Measurements from ENCODE around the gene SMCO4. TPM values are rescaled to one million over a fixed set of nuclear protein-coding genes. Genes with fewer than 3 reads are reported as not detected.
A peak's percentile ranks its signal among the peaks of the same experiment; 100 is the strongest.

Gene SMCO4
- total and polyA plus RNA-seq, 2 donors (not counting 1 experiment from before 2014, with no cell fraction given): 8.2 to 8.6 TPM

- no peaks in the 10 kb centered on the region for H3K36me3 ChIP-seq (ENCODE audit: control insufficient read depth, insufficient read depth, low read length)
- no peaks in the 10 kb centered on the region for H4K20me1 ChIP-seq (ENCODE audit: control insufficient read depth, extremely low read depth, insufficient read depth, low read length)
- H3K4me1 ChIP-seq (ENCODE audit: control insufficient read depth, extremely low read depth, insufficient read depth, low read length): no peaks in the 10 kb centered on the region
- no peaks in the 10 kb centered on the region for H3K27me3 ChIP-seq (ENCODE audit: control insufficient read depth, insufficient read depth, low read length)
- H3K9ac ChIP-seq (ENCODE audit: insufficient read depth, low read length): no peak overlapping the region
- TF ChIP-seq EZH2 (IDR thresholded peaks at IDR 0.05; ENCODE audit: low read length, missing control alignments): no peak
- TF ChIP-seq, protein P1, sequence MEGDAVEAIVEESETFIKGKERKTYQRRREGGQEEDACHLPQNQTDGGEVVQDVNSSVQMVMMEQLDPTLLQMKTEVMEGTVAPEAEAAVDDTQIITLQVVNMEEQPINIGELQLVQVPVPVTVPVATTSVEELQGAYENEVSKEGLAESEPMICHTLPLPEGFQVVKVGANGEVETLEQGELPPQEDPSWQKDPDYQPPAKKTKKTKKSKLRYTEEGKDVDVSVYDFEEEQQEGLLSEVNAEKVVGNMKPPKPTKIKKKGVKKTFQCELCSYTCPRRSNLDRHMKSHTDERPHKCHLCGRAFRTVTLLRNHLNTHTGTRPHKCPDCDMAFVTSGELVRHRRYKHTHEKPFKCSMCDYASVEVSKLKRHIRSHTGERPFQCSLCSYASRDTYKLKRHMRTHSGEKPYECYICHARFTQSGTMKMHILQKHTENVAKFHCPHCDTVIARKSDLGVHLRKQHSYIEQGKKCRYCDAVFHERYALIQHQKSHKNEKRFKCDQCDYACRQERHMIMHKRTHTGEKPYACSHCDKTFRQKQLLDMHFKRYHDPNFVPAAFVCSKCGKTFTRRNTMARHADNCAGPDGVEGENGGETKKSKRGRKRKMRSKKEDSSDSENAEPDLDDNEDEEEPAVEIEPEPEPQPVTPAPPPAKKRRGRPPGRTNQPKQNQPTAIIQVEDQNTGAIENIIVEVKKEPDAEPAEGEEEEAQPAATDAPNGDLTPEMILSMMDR (conservative IDR thresholded peaks at IDR 0.05 in 1 of 2, IDR thresholded peaks at IDR 0.05 in 1 of 2; ENCODE audit: low read depth in 1 of 2, low read length in 2 of 2): no peak
- H3K79me2 ChIP-seq (ENCODE audit: control insufficient read depth, insufficient read depth, low read length): no peaks in the 10 kb centered on the region
- H2AFZ ChIP-seq (ENCODE audit: low read length): no peak overlapping the region
- H3K27ac ChIP-seq (ENCODE audit: insufficient read depth, low read length): no peak overlapping the region
- no peak for DNase-seq (ENCODE audit: low read depth in 2 of 2)
- H3K9me3 ChIP-seq (ENCODE audit: control insufficient read depth, insufficient read depth, low read depth, low read length): no peaks in the 10 kb centered on the region
- H3K4me3 ChIP-seq (replicated peaks in 1 of 4; ENCODE audit: control extremely low read depth in 1 of 4, insufficient read depth in 1 of 4, low read depth in 3 of 4, low read length in 4 of 4): no peak overlapping the region
- H3K4me2 ChIP-seq (ENCODE audit: extremely low read depth, insufficient read depth, low read length): no peak overlapping the region
Observed at GRCh38 chr11:93526641-93527583, 16.3 kb downstream of the SMCO4 start.

- Histone ChIP-seq H3K36me3 (ENCODE audit: control insufficient read depth, insufficient read depth, low read length) (no peaks in the 10 kb centered on the region), H4K20me1 (ENCODE audit: control insufficient read depth, extremely low read depth, insufficient read depth, low read length) (no peaks in the 10 kb centered on the region), H2AFZ (ENCODE audit: low read length) (no peak overlapping the region), H3K79me2 (ENCODE audit: control insufficient read depth, insufficient read depth, low read length) (no peaks in the 10 kb centered on the region), H3K9ac (ENCODE audit: insufficient read depth, low read length) (no peak overlapping the region), H3K4me2 (ENCODE audit: extremely low read depth, insufficient read depth, low read length) (no peak overlapping the region), H3K27me3 (ENCODE audit: control insufficient read depth, insufficient read depth, low read length) (no peaks in the 10 kb centered on the region), H3K4me3 (replicated peaks in 1 of 4; ENCODE audit: control extremely low read depth in 1 of 4, insufficient read depth in 1 of 4, low read depth in 3 of 4, low read length in 4 of 4) (no peak overlapping the region), H3K27ac (ENCODE audit: insufficient read depth, low read length) (no peak overlapping the region), H3K9me3 (ENCODE audit: control insufficient read depth, insufficient read depth, low read depth, low read length) (no peaks in the 10 kb centered on the region), H3K4me1 (ENCODE audit: control insufficient read depth, extremely low read depth, insufficient read depth, low read length) (no peaks in the 10 kb centered on the region)
- no peak for DNase-seq (ENCODE audit: low read depth in 2 of 2)
- TF ChIP-seq, protein P1 (conservative IDR thresholded peaks at IDR 0.05 in 1 of 2, IDR thresholded peaks at IDR 0.05 in 1 of 2; ENCODE audit: low read depth in 1 of 2, low read length in 2 of 2): no peak
- no peak for TF ChIP-seq EZH2 (IDR thresholded peaks at IDR 0.05; ENCODE audit: low read length, missing control alignments)
Observed at GRCh38 chr11:93526346-93526633, 16.9 kb downstream of the SMCO4 start.

DNA sequence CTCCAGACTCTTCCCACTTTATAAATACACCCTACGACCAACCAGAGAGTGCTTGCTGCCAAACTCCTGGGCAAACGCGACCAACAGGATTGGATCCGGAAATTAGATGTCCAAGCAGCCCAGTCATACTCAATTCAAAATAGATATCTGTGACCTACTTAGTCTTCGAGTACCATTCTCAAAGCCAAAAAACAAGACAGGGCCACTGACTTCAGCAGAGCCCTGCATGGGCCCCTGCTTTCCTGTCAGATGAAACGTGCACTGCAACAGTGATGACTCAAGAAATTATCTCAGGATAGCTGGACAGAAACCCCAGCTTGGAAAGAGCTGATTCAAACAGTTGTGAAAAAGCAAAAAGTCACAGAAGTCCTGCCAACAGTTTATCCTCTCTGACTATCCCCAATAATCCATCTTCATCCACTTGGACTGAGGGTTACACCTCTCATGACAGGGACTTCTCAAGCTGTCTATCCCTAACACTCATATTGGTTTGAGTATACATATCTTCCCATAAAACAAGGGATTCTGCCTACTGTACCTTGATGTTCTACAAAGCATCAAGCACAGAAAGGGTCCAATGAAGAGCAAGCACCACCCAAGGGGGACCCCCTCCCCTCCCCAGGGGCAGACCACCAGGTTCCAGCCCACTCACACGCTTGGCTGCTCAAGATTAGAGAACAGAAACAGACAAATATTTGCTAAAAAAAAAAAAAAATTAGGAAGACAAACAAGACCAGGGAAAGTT, 17.4 kb downstream of the SMCO4 start:
- Histone ChIP-seq H3K4me3 (replicated peaks in 1 of 4; ENCODE audit: control extremely low read depth in 1 of 4, insufficient read depth in 1 of 4, low read depth in 3 of 4, low read length in 4 of 4) (no peak overlapping the region), H3K9ac (ENCODE audit: insufficient read depth, low read length) (no peak overlapping the region), H2AFZ (ENCODE audit: low read length) (no peak overlapping the region), H3K27ac (ENCODE audit: insufficient read depth, low read length) (no peak overlapping the region), H4K20me1 (ENCODE audit: control insufficient read depth, extremely low read depth, insufficient read depth, low read length) (no peaks in the 10 kb centered on the region), H3K4me2 (ENCODE audit: extremely low read depth, insufficient read depth, low read length) (no peak overlapping the region), H3K36me3 (ENCODE audit: control insufficient read depth, insufficient read depth, low read length) (no peaks in the 10 kb centered on the region), H3K79me2 (ENCODE audit: control insufficient read depth, insufficient read depth, low read length) (no peaks in the 10 kb centered on the region), H3K9me3 (ENCODE audit: control insufficient read depth, insufficient read depth, low read depth, low read length) (no peaks in the 10 kb centered on the region), H3K27me3 (ENCODE audit: control insufficient read depth, insufficient read depth, low read length) (no peaks in the 10 kb centered on the region), H3K4me1 (ENCODE audit: control insufficient read depth, extremely low read depth, insufficient read depth, low read length) (no peaks in the 10 kb centered on the region)
- peak; percentile 44 to 55 for DNase-seq (ENCODE audit: low read depth in 2 of 2)
- TF ChIP-seq, protein P1 (conservative IDR thresholded peaks at IDR 0.05 in 1 of 2, IDR thresholded peaks at IDR 0.05 in 1 of 2; ENCODE audit: low read depth in 1 of 2, low read length in 2 of 2): no peak
- no peak for TF ChIP-seq EZH2 (IDR thresholded peaks at IDR 0.05; ENCODE audit: low read length, missing control alignments)
